NCI-H82 (cell line): Measurements from ENCODE around the gene HIC1.
A peak's percentile ranks its signal among the peaks of the same experiment; 100 is the strongest.

Experiments
- DNase-seq: peaks from one replicate; lab custom pipeline; 2025; lab: John Stamatoyannopoulos, UW

The HIC1 gene

GRCh38 chr17:2025622-2026309, 29.1 kb upstream of the HIC1 start:
- DNase-seq = peak; percentile 95

- DNase-seq = no peak
Observed at GRCh38 chr17:2027528-2028233, 27.2 kb upstream of the HIC1 start.

GRCh38 chr17:2028234-2028614, 26.7 kb upstream of the HIC1 start:
- peak; percentile 56 for DNase-seq

- DNase-seq = peak; percentile 51
Observed at GRCh38 chr17:2028737-2029136, 26.2 kb upstream of the HIC1 start.

- DNase-seq = peak; percentile 98
Observed at GRCh38 chr17:2029911-2030778, 24.8 kb upstream of the HIC1 start, which contains the start of gene DPH1. Gene DPH1, plus strand, starts transcription at chr17:2030153. Its CDS starts 17 bp downstream, at chr17:2030170.

- no peak for DNase-seq
Observed at GRCh38 chr17:2030779-2031163, 24.1 kb upstream of the HIC1 start.

GRCh38 chr17:2033153-2033552, 21.8 kb upstream of the HIC1 start:
- DNase-seq = no peak

- DNase-seq = peak; percentile 84
Observed at GRCh38 chr17:2034157-2034556, 20.7 kb upstream of the HIC1 start.

- peak; percentile 55 for DNase-seq
Observed at GRCh38 chr17:2034806-2035540, 19.9 kb upstream of the HIC1 start.

- DNase-seq = no peak
Observed at GRCh38 chr17:2035541-2036488, 19.1 kb upstream of the HIC1 start.

GRCh38 chr17:2037155-2037554, 17.7 kb upstream of the HIC1 start:
- no peak for DNase-seq

- DNase-seq = peak; percentile 60
Observed at GRCh38 chr17:2040219-2040827, 14.6 kb upstream of the HIC1 start.

- peak; percentile 98 for DNase-seq
Observed at GRCh38 chr17:2040942-2041560, 13.9 kb upstream of the HIC1 start.

GRCh38 chr17:2041561-2042389, 13.1 kb upstream of the HIC1 start, which contains the start of gene OVCA2:
Gene OVCA2, plus strand, starts transcription at chr17:2042022. Its CDS starts 26 bp downstream, at chr17:2042048.
- DNase-seq = peak; percentile 99

- DNase-seq = peak; percentile 52
Observed at GRCh38 chr17:2042390-2042847, 12.5 kb upstream of the HIC1 start.

- DNase-seq = peak; percentile 34
Observed at GRCh38 chr17:2042933-2043332, 12.0 kb upstream of the HIC1 start.

GRCh38 chr17:2043785-2044184, 11.1 kb upstream of the HIC1 start:
- DNase-seq = no peak

- DNase-seq = no peak
Observed at GRCh38 chr17:2044263-2044894, 10.5 kb upstream of the HIC1 start.
